RKO (cell line): Measurements from ENCODE around the gene RETREG1.
A peak's percentile ranks its signal among the peaks of the same experiment; 100 is the strongest.

ENCODE experiments used
- DNase-seq: peaks from one replicate; pipeline ENCODE4 v3.0.0-alpha.2; 2016; ENCODE audit warnings: low spot score

The RETREG1 gene

DNA sequence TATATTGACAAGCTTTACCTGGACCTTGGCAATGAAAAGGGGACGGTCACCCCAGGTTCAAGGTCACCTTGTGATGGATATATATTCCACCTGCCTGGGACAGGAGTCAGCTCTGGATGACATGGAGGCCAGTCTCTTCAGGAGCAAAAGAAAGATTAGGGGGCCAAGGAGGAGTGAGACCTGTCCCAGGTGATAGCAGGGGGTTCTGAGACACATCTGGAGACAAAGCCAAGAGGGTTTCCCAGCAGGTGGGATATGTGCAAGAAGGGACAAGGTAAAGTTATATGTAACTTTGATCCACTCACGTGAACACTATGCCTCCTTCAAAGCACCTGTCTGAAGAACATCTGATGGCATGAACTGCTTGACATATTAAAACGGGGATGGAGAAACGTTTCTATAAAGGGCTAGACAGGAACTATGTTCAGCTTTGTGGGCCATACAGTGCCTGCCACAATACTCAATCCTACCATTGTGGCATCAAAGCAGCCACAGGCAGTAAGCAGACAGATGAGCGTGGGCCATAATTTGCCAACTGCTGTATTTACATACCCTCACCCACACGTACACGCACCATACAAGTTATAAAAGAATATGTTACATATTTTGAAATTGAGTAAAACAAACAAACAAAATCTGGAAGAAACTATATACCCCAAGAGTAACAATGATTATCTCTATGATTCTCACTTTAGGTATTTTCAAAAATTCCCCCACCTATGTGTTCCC is 88.3 kb downstream of the RETREG1 start:
- DNase-seq = peak; percentile 22

DNA sequence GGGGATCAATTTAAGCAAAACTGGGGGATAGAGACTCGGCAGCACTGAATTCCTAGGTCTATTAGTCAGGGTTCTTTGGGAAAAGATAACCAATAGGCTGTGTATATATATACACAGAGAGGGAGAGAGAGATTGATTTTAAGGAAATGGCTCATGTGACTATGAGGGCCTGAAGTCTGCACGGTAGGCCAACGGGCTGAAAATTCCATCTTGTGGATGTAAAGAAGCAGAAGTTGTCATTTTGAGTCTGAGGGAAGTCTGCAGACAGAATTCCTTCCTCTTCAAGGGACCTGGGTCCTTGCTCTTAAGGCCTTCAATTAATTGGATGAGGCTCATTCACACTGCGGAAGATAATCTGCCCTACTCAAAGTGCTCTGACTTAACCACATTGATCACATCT is 91.1 kb downstream of the RETREG1 start:
- no peak for DNase-seq

GRCh38 chr5:16524286-16524685 is 92.5 kb downstream of the RETREG1 start:
- DNase-seq = no peak

GRCh38 chr5:16521521-16522483 is 95.0 kb downstream of the RETREG1 start:
- no peak for DNase-seq

- no peak for DNase-seq
Observed at GRCh38 chr5:16520841-16521240, 96.0 kb downstream of the RETREG1 start.

- no peak for DNase-seq
Observed at GRCh38 chr5:16519435-16519834, 97.4 kb downstream of the RETREG1 start.

GRCh38 chr5:16518606-16519005 is 98.2 kb downstream of the RETREG1 start:
- DNase-seq = no peak

GRCh38 chr5:16515532-16515931 is 101.3 kb downstream of the RETREG1 start:
- no peak for DNase-seq

DNA sequence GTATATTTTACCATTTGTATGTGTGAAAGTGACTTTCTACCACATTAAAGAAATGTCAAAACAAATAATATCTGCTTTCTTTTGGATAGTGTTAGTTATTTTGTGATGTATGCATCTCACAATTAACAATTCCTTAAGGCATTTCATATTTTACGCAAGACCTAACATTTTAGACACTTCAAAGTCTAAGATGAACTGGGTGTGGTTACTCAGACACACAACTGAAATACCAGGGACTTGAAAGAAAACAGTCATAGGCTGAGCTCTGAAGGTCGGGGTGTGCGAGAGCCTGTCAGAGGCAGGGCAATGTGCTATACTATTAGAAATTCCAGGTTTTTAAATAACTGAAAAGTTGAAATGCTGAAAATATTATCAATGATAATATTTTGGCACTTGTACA is 106.7 kb downstream of the RETREG1 start:
- no peak for DNase-seq

DNA sequence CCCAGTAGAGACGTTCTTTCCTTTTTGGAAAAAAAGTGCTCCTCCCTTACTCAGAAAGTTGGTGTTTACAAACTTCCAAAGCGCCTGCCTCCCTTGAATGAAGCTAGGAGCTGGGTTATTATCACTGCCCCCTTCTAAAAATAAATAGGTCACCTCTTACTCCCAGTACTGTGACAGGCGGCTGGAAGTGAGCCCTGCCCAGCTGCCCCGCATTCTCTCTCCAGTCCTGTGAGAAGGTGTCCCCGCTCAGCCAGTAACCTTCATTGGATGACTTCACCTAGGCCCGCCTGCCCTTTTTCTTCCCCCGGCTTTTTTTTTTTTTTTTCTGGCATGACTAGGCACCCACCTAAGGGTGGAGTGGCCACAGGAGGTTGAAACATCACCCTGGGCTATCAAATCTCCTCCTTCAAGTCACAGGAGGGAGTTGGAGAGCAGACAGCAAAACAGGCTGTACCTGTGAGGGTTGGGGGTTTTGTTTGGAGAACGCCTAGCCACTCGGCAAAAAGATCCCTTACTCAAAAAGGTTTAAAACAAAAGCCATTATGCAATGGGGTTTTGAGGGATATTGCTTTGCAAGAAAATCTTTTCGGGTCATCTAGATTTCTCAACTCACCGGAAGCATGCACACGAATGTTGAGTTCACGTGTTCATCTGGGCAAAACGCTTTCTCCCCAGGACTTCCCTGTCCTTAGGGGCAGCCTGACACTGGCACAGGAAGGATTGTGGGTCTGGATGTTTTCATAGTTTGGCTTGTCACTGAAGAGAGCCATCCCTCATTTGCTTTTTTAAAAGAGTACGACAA is 107.9 kb downstream of the RETREG1 start:
- no peak for DNase-seq

DNA sequence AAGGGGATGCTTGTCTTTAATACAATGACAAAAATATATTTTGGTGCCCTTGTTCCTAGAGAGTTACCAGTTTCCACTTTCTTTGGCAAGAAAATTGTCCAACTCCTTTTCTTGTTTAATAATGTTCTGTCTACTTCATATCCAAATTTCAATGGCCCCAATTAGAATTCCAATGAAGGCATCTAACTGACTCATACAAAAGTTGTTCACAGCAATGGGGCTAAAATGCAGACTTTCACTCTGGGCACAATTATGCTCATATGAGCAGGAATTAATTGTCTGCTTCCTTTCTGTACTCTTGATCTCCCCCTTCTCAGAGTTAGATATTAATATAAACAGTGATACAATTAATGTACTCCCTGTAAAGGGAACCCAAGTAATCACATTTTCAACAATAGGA is 109.1 kb downstream of the RETREG1 start:
- no peak for DNase-seq

DNA sequence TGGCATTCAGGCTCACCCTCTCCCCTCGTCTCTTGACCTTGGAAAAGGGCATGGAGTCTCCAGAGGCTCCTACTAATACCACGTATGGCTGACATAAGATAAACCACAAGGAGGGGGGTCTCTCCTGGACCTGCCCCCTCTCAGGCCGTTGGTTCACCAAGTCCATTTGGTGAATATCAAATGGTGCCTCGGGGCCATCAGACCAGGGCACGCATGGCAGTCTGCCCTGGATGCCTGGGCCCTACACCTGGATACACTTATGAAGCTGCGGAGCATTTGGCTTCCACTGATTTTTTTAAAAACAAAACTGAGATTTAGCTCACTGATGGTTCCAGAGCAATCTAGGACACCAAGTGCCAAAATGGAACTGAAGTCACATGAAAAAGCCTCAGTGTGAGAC is 110.9 kb downstream of the RETREG1 start:
- no peak for DNase-seq

DNA sequence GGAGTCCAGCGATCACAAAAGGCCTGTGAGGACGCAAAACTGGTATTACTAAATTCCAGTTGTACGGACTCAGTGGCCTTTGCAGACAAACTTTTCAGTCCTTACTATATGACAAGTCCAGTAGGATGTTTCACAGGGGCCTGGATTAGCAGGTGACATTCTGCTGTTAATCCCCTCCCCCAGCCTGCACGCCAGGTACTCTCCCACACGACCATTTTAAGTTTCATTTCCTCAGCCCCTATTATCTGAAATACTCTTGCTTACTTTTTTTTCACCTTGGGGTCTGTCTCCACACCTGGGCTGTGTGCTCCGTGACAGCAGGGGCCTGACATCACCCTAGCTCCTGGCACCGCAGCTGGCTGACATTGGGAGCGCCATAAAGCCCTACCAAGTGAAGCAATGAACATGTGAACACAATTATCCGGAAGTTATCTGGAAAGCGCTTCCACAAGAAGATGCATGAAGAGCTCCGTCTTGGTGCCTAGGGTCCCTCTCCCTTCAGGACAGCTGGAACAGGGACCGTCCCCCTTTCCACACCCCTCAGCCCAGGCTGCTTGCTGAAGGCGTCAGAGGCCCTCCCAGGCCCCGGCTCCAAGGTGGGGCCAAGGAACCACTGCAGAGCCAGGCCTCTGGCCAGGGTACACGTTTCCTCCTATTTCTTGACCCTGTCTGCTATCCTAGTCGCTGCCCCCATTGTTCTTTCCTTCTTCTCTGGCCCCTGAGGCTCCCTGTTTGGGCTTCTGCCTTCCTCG is 111.5 kb downstream of the RETREG1 start:
- DNase-seq = no peak

- no peak for DNase-seq
Observed at GRCh38 chr5:16504571-16504970, 112.2 kb downstream of the RETREG1 start.

- no peak for DNase-seq
Observed at GRCh38 chr5:16502866-16503265, 113.9 kb downstream of the RETREG1 start.

- no peak for DNase-seq
Observed at GRCh38 chr5:16500024-16500423, 116.8 kb downstream of the RETREG1 start.

GRCh38 chr5:16497546-16497945 is 119.3 kb downstream of the RETREG1 start:
- no peak for DNase-seq

- no peak for DNase-seq
Observed at GRCh38 chr5:16493261-16493660, 123.5 kb downstream of the RETREG1 start.

GRCh38 chr5:16492398-16493140 is 124.2 kb downstream of the RETREG1 start:
- peak; percentile 53 for DNase-seq

DNA sequence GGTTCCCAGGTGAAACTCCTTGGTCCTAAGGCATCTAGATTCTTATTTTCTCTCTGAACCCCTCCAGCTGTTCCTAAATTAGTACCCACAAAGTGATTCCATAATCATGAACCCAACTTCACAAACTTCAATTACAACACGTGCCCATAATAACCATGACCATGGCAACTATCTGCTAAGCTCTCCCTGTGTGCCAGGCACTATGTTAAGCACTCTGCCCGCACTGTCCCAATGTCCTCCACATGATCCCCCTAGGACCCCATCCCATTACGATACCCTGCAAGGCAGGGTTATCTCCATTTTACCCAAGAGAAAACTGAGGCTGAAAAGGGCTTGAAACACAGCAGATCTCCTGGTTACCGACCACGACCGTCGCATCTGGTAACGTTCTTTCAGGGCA is 125.9 kb downstream of the RETREG1 start:
- DNase-seq = no peak

DNA sequence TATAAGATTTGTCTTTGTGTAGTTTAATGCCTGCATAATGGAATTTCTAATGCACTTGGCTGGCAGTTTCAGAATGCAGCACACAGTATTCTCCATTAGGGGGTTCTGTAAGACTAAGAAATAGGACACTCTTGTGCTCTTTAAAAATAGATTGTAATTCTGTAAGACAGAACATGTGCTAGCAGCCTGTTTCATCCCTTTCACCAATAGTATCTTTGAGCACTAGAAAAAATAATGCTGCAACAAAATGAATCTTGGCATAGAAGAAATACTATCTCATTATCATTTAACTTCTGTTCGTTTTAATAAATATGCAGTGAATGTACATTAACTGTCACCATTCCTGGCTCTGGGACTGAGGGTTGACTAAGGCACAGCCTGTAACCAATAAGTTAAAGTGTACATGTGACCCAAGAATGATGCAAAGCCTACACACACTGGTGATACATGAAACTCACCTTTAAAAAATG is 127.4 kb downstream of the RETREG1 start:
- peak; percentile 72 for DNase-seq
